HG03354 (cell line): Measurements from ENCODE around the gene FAM25C.
"Not testable (repeated sequence)": the region's sequence is repeated elsewhere in the genome, so short reads cannot be mapped to it uniquely, and the experiment has no call there.

Experiments
- ATAC-seq: cut with Tn5 transposase; IDR thresholded peaks from one replicate; pipeline ENCODE4 v1.9.1; 2021; ENCODE audit warnings: mild to moderate bottlenecking; ENCODE audit not compliant: unreplicated experiment, poor library complexity, severe bottlenecking

The FAM25C gene

DNA sequence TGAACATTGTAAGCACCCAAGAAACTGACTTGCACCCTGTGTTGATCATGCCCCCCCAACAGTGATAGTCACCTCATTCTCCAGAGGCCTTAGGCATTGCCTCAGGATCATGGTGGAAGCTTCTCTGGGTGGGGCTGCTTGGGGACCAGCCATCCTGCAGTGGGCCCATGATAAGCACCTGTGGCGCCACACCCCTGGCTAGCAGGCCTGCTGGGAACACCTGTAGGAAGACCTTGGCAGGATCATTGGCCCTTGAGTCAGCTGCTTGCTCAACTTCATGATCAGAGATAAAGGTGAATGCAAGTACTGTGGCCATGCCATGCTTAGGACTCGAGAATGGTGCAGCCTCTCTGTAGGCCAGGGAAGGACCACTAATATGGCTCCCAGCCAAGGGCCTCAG lies 38.9 kb downstream of the FAM25C start:
- ATAC-seq, result not testable (repeated sequence)

DNA sequence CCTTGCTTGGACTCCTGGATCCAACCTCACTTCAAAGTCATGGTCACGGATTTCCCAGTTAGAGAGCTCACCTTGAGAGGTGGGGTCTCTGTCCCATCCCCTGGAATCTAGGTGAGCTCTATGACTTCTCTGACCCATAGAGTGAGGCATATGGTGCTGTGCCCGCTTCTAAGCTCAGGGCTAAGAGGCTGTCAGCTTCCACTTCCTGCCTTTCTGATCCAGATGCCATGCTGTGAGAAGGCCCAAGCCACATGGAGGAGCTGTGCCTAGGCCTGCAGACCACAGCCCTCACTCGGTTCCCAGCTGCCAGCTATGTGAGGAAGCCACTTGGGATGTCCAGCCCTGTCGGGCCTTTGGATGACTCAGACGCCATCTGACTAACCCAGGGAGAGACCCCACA lies 39.9 kb downstream of the FAM25C start:
- ATAC-seq, result not testable (repeated sequence)

DNA sequence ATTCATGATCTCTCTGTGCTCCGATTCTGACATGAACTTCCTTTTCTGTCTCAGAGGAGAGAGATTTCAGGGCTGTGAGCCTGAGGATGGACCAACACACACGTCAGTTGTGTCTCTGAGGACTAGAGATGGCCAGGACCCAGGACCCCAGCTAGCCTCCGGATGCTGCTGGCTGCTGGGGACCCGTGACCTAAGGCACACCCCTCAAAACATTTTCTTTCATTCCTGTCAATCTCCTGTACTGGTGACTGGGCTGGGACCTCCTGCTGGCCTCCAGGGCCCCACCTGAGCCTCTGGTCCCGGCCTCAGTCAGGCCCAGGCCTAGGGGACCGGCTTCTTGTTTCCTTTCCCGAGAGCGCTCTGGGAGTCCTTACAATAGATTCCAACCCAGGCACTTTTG lies 42.4 kb downstream of the FAM25C start:
- not testable (repeated sequence) for ATAC-seq

DNA sequence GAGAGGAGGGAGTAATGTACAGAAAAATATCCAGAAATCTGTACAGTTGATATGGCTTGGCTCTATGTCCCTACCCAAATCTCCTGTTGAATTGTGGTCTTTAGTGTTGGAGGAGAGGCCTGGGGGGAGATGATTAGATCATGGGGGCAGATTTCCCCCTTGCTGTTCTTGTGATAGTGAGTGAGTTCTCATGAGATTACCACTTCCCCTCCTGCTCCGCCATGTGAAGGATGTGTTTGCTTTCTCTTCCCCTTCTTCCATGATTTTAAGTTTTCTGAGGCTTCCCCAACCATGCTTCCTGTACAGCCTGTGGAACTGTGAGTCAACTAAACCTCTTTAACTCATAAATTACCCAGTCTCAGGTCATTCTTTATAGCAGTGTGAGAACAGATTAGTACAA lies 52.2 kb downstream of the FAM25C start:
- not testable (repeated sequence) for ATAC-seq
